ENCODE results near the gene TRNT1.

TRNT1 gene

DNA sequence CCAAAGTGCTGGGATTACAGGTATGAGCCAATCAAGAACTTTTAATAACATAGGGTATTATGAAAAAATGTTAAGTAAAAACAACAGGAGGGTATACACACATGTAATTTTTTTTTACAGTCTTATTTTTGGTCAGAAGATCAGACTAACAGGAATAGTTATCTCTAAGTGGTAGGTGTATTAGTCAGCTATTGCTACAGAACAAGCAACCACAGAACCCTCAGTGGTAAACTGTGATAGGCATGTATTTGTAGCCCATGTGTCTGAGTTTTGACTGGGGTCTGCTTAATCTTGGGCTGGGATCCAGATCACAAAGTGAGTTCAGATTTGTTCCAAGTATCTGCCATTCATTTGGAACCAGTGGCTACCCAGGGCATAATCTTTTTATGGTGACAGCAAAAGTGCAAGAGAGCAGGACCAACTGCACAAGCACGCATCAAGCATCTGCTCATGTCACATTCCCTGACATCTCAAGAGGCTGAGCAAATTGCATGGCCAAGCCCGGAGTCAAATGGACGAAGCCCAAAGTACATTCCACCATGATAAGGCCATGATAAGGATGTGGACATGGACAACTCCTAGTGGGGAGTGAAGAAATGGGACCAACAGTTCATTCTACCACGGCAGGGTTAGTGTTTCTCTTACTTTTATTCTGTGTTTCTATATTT is 13.6 kb upstream of the TRNT1 start:
- DNase-seq: no peak

DNA sequence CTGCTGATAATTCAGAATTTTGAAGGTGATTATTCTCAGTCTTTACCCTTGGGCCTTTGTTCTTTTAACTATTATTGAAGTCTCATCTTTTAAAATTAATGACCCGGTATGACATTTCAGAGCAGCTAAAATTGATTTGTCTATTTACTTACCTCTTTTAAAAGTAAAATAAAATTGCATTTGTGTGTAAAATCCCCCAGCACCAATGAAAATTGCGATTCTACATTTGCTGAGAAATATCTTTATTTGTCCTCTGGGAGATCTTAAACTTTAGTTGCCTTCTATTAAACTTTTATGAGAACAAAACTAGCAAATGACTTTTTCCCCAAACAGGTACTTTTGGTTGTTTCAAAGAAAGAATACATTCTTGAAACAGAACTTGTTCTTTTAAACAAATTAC is 9.1 kb upstream of the TRNT1 start:
- no peak for DNase-seq

GRCh38 chr3:3119393-3119851 is 7.3 kb upstream of the TRNT1 start:
- no peak for DNase-seq

DNA sequence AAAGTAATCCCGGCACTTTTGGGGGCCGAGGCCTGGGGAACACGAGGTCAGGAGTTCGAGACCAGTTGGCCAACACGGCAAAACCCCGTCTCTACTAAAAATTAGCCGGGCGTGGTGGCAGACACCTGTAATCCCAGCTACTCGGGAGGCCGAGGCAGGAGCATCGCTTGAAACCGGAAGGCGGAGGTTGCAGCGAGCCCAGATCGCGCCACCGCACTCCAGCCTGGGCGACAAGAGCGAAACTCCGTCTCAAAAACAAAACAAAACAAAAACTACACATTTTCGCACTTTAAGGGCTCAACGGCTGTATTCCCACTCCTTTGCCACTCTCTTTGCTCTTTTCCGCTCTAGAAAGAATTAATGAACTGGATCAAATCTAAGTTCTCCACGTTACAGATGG is 763 bp upstream of the TRNT1 start:
- no peak for DNase-seq

- DNase-seq: no peak
These were observed 781 bp downstream of the TRNT1 start for GRCh38 chr3:3127432-3128010.

- DNase-seq: no peak
These were observed 2.8 kb downstream of the TRNT1 start for GRCh38 chr3:3129579-3129978.

DNA sequence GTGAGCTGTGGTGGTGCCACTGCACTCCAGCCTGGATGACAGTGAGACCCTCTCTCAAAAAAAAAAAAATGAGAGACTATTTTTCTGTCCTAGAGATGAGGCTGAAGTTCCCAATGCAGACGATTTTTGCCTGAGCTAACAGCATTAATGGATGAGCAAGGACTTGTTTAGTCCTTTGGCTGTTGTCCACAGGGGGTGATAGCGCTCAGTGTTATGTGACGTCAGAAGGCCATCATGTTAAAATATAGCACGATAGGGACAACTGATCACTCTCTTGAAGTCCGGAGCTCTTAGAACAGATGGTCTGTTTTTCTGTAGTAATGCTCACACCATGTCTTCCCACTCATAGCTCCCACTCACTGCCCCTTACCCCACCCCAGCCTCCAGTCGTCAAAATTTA is 6.8 kb downstream of the TRNT1 start:
- no peak for DNase-seq

DNA sequence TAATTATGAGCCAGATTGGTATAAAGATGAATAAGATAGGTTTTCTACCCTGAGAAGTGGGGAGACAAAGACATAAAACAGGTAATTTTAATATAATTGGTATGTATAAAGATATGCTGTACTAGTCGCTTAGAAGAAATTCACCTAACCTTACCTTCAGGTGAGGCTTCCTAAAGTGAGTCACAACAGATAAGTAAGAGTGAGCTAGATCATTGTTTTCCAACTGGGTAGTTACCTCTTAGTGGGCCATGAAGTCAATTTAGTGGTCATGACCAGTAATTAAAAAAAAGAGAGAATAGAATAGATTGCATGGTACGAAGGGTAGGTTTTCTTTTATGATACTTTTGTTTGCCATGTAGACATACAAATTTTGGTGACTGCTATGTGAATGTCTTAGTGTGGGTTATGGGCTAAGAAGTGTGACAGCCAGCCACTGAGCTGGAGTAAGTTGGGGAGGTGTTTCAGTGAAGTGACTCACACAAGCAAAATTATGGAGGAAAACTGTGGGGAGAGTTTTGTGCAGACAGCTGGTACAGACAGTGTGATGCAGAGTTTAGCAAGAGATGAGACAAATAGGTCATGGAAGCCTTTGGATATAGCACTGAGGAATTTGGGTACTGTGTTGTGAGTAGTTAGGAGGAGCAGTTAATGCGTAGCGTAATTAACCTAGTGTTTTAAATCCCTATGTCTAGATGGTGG is 8.2 kb downstream of the TRNT1 start:
- no peak for DNase-seq

GRCh38 chr3:3137526-3137925 is 10.8 kb downstream of the TRNT1 start:
- DNase-seq: no peak

- no peak for DNase-seq
These were observed 15.2 kb downstream of the TRNT1 start for GRCh38 chr3:3141939-3142338.

- DNase-seq: no peak
These were observed 19.1 kb downstream of the TRNT1 start for GRCh38 chr3:3145831-3146230.

- no peak for DNase-seq
These were observed 22.8 kb downstream of the TRNT1 start for GRCh38 chr3:3149560-3149959.

DNA sequence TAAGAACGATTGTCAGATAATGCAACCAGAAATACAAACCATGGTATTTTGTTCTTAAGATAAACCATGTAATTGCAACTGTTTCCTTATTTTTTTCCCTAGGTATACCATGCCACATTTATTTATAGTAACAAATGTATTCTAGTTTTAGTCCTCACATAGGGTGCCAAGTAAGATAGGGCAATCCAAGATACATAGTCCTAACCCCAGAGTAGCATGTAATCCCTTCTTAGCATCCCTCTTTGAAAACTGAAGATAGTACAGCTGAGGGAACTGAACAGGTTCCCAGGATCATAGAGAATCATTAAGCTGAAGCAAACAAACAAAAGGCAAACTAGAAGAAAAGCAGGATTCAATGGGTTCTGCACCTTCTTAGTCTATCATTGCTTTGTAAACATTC is 24.8 kb downstream of the TRNT1 start:
- no peak for DNase-seq

DNA sequence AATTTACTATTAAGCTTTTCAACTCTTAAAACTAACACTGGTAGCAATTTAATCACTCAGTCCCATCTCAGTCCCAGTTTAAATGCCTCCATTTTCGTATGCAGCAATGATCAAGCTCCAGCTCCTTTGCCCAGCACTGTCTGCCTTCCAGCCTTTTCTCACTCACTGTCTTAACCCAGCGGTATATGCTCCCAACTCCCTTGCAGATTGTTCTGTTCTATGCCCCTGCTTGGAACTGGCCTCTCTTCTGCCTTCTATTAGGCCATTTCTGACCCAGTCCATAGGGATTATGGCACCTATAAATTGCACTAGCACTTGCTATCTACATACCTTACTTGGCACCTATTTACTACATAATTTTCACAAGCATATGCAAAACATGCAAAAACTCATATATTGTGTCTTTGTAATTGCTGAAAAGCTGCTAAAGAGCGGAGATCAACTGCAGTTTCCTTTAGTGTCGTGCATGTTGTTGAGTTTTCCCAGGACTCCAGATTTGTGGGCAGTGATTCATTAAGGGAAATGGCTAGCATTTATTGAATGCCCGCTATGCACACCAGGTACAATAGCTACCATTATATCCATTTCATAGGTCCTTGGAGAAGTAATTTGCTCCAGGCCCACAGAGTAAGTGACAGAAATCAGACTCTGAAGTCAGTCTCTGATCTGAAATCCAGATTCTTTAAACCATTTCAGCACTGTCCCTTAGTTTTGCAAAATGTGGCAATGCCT is 28.3 kb downstream of the TRNT1 start:
- no peak for DNase-seq

DNA sequence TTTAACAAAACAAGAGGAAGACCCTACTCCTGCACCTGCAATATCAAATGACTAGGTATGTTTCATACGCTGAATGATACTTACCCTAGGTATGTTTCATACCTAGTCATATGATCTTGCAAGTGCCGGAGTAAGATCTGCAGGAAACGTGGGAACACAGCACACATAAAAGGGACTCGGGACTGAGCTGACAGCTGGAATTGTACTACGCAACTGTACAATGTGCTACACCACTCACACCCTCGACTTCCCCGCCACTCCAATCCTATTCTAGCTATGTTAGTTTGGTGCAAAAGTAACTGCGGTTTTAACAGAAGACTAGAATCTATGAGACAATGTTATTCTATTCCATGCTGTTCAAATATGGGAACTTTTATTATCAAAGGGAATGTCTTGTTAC is 30.7 kb downstream of the TRNT1 start:
- DNase-seq: no peak

DNA sequence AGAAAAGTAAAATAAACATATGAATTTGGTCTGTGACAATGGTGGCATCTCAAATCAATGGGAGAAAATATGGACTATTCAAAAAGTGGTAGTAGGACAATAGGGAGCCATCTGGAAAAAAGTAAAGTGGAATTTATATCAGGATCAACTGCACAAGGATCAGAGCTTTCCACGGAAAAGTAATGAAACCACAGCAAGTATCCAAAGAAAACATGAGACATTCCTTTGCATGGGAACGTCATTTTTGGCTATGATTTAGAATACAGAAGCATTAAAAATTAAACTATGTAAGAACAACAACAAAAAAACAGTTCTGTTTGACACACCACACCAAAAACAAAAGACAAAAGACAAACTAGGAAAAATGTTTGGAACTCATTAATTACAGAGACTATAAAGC is 34.1 kb downstream of the TRNT1 start:
- DNase-seq: no peak

DNA sequence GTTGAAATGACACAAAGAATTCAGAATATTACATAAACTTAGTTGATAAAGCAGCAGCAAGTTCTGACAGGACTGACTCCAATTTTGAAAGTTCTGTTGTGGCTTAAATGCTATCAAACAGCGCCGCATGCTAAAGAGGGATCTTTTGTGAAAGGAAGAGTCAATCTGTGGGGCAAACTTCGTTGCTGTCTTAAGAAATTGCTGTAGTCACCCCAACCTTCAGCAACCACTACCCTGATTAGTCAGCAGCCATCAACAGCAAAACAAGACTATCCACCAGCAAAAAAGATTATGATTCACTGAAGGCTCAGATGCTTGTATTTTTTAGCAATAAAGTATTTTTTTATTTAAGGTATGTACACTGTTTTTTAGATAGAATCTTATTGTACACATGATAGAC is 38.5 kb downstream of the TRNT1 start:
- DNase-seq: no peak

DNA sequence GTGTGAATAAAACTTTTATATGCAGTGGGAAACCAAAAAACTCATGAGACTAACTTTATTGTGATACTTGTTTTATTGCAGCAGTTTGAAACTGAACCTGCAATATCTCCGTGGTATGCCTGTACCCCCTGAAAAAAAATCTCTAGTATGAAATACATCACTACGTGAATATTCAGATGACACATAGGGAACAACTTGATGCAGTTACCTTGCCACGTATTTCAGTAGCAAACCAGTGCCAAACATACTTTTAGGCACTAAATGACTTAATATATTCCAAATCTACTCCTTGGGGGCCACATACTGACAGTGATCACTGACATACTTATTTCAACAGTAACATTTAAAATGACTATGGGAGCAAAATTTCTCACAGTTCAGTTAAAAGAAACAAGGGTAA is 38.9 kb downstream of the TRNT1 start:
- no peak for DNase-seq

GRCh38 chr3:3170998-3171397 is 44.3 kb downstream of the TRNT1 start:
- DNase-seq: no peak

GRCh38 chr3:3172627-3173026 is 45.9 kb downstream of the TRNT1 start:
- no peak for DNase-seq

- DNase-seq: no peak
These were observed 51.2 kb downstream of the TRNT1 start for GRCh38 chr3:3177861-3178497.

GRCh38 chr3:3178498-3179328 is 52.0 kb downstream of the TRNT1 start:
- no peak for DNase-seq
